ENCODE results near the gene TMEM80.

TMEM80 gene

DNA sequence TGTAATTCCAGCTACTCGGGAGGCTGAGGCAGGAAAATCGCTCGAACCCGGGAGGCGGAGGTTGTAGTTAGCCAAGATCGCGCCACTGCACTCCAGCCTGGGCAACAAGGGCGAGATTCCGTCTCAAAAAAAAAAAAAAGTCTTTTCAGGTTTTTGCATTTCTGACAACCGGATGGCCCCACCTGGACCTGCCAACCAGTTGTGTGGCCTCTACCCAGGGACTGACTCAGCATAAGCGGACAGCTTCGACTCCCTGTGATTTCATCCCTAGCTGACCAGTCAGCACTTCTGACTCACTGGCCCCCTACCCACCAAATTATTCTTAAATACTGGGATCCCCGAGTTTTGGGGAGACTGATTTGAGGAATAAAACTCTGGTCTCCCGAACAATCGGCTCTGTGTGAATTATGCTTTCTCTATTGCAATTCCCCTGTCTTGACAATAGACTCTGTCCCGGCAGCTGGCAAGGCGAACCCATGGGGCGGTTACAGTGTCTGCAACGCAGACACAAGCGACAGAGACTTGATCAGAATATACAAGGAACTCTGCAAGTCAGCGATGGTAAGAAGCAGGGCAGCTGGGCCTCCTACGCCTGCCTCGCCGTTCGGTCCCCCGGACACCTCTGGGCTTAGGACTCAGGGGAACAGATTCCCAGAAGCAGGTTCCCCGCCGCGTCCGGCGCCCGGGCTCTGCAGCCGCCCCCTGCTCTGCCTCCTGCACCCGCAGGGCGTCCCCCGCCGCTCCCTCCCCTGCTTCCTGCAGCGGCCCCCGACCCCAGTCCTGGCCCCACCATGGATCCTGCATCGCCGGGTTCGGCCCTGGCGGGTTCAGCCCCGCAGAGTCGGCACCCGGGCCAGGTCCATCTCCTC is 50.9 kb downstream of the TMEM80 start:
- DNase-seq, result no peak

DNA sequence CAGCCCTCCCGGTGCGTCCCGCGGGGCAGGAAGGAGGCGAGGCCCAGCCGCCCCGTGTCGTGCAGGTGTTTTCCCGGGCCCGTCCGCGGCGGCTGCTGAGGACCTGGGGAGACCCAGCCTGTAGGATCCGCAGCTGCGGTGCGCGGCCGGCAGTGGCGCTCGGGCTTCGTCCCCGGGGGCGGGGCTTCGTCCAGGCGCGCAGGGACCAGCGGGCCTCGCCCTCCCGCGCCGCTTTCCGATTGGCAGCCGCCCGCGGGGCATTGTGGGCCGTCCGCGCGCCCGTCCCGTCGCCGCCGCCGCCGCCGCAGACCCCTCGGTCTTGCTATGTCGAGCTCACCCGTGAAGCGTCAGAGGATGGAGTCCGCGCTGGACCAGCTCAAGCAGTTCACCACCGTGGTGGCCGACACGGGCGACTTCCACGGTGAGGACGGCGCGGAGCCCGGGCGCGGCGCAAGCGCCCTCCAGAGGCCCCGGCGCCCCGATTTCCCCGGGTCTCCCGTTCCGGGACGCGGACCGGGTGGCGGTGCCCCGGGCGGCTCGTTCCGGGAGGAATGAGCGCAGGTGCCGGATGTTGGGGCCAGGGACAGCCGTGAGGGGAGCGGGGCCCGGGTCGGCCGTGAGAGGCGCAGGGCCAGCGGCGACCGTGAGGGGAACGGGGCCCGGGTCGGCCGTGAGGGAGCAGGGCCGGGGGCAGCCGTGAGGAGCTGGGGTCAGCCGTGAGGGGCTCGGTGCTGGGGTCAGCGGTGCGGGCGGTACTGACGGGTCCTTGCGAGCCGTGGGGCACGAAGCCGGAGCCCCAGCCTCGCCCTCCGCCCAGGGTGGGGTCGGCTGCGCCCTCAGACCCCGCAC is 51.8 kb downstream of the TMEM80 start, which contains the start of gene TALDO1:
Gene TALDO1, plus strand, starts transcription at position 307 of the 849 bp plus-strand sequence. Its CDS starts 18 bp downstream, at position 325.
- peak; percentile 83 for DNase-seq

DNA sequence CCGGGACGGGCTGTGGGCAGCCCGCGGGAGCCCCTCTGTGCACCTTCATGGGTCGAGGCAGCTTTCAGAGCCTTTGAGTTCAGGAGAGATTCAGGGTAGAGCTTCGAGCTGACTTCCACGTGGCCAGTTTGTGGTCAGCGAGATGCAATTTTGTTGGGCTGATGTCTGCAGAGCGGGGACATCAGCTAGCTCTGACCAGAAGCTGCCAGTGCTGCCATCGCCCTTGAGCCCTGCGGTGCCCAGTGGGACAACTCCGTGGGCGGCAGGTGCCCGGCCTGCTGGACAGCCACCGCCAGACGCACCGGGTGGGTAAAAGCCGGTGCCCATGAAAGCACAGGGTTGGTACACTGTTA is 52.4 kb downstream of the TMEM80 start:
- DNase-seq, result no peak

DNA sequence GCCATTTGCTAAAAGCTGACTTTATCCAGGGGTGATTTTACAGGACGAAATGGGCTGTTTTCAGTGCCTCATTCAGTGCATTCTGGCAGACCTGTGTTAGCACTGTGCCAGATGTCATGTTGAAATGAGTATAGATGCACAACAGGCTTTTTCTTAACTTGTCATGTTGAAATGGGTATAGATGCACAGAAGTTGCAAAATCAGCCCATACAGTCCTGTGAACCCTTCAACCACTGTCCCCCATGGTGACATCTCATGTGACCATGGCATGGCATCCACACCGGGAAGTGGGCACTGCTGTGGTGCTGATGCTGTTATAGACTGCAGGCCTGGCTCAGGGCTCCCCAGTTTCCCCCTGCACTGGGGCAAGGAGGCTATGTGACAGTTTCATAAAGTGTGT is 54.1 kb downstream of the TMEM80 start:
- DNase-seq, result no peak
